Left renal pelvis (tissue), 4 donors: ENCODE measurements around the gene GOLGA7B. TPM values are rescaled to one million over a fixed set of nuclear protein-coding genes. Genes with fewer than 3 reads are reported as not detected.
A peak's percentile ranks its signal among the peaks of the same experiment; 100 is the strongest.

Experiments
- DNase-seq, 4 donors: peaks; one replicate each; pipeline ENCODE4 v3.0.0-alpha.2; 2013; ENCODE audit warnings: low read depth in 4 of 4, low spot score in 3 of 4
- polyA plus RNA-seq, 4 donors: library from polyadenylated mRNA; unstranded; fragments of 120-200 nt; gene quantifications; one replicate each; pipeline ENCODE4 v1.2.1, GENCODE V29; 2013; ENCODE audit not compliant: insufficient read length in 4 of 4

The GOLGA7B gene
- 1 to 10 TPM in 1 of 4 donors, under 1 TPM in 3; 0.15 to 1.2 (median 0.67) TPM for polyA plus RNA-seq

- DNase-seq, result peak; percentile 16 to 63 (median 57)
These were observed at the start of gene GOLGA7B for GRCh38 chr10:97849687-97850402. GOLGA7B (plus strand) TSS chr10:97849843; CDS start chr10:97850304, 461 bp downstream.

DNA sequence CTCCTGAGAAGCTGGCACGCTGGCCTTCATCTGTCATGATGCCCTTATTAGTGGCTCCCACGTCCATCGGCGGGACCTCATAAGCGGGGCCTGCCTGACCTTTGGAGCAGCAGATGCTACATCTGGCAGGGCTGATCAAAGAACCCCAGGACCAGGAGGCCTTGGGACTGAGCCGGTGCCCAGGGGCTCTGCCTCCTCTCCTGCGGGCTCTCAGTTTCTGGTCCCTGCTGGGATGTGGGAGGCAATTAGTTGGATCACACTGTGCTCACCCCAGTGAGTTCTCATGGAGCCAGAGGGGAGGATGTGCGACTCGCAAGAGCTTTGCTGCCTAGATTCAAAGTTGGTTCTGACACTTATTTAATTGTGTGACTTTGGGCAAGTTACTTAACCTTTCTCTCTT, 49.2 kb upstream of the GOLGA7B start:
- DNase-seq, result no peak

- DNase-seq, result no peak
These were observed 48.2 kb upstream of the GOLGA7B start for GRCh38 chr10:97801422-97801821.

GRCh38 chr10:97805096-97805884, 44.4 kb upstream of the GOLGA7B start:
- DNase-seq, result no peak

DNA sequence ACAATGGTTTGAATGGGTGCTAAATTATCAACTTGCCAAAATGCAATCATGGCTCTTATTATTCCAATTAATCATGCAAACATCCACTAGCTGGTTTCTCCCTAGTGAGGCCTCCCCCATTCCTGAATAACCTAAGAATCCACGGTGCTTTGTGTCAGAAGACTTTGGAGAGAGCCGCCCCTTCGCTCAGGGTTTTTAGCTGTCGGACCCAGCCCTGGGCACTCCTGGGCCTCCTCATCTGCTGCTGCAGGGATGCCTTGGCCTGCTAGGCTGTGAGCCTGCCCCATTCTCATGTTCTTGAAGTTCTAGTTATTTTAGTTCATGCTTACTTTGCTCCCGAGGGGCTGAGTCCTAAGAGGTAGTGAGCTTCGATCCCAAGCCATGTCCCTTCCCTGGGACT, 43.7 kb upstream of the GOLGA7B start:
- DNase-seq, result no peak

DNA sequence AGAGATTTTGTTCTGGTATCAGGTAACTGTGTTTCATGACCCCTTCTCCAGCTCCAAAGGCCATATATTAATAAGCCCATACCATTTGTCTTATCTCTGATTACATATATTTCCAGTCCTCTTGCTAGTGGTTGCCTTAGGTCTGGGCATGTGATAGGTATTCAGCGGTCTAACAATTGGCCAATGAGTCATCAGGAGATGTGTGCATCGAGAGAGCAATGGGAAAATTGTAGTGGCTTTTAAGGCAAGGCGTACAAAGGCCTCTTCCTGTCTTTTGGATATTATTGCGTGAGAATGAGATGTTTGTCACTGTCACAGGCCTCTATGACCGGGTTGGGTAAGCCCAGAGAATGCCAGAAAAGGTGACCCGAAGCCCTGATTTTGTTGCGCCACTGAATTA, 39.2 kb upstream of the GOLGA7B start:
- DNase-seq, result no peak

GRCh38 chr10:97811958-97812357, 37.7 kb upstream of the GOLGA7B start:
- no peak for DNase-seq

DNA sequence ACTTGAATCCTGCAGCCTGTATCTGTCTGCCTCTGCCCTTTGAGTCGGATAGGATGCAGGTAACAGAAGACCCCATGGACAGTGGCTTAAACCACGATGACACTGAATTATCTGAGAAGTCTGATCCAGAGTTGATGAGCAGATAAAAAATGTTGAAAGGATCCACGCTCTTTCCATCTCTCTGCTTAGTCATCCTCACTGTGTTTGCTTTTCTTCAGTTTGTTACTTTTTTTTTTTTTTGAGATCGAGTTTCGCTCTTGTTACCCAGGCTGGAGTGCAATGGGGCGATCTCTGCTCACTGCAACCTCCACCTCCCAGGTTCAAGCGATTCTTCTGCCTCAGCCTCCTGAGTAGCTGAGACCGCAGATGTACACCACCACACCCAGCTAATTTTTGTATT, 36.9 kb upstream of the GOLGA7B start:
- DNase-seq, result no peak

GRCh38 chr10:97813311-97813710, 36.3 kb upstream of the GOLGA7B start:
- DNase-seq, result no peak

DNA sequence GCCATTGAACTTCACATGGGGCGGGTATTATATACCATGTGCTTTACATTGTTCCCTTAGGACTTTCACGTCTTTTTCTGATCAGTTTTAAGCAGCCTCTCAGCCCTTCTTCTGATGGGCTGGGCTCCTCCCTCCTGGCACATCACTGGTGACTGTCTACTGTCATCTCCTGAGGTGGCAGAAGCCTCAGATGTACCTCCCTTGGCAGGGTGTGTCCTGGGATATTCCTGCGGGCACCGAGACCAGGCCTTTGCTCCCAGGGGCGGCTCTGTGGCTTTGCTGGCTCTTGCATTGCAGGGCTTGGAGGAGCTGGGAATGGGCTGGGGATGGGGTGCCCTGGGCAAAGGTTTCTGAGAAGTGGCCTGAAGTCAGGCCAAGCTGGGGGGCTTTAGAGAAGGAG, 34.6 kb upstream of the GOLGA7B start:
- no peak for DNase-seq

GRCh38 chr10:97816609-97817008, 33.0 kb upstream of the GOLGA7B start:
- no peak for DNase-seq

DNA sequence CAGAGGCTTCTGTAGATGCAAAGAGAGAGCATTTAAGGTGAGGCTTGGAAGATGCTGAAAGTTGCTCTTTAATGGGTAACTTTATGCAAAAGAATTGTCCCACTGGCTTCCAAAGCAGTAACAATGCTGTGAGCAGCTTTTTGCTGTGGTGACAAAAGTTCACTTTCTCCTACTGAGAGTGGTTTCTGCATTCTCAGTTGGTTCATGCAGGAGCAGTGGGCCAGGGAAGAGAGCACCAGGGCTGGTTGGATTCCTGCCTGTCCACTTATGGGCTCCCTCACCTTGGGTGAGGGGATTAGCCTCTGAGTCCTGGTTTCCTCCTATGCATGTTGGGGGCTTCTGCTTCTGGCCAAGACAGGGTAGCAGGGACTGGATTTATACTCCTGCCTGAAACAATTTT, 31.1 kb upstream of the GOLGA7B start:
- no peak for DNase-seq

DNA sequence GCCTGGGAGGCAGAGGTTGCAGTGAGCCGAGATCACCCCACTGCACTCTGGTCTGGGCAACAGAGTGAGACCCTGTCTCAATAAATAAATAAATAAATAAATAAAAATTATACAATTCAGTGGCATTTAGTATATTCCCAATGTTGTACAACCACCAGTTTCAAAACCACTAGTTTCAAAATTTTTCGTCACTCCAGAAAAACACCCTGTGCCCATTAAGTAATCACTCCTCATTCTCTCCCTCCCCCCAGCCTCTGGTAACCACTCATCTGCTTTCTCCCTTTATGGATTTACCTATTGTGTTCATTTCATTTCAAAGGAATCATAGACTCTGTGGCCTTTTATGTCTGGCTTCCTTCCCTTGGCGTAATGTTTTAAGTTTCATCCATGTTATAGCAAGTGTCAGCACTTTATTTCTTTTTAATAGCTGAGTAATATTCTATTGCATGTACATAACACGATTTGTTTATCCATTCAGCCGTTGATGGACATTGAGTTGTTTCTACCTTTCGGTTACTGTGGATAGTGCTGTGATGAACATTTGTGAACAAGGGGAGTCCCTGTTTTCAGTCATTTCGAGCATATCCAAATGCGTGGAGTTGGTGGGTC, 29.4 kb upstream of the GOLGA7B start:
- DNase-seq, result no peak

GRCh38 chr10:97821308-97822038, 28.2 kb upstream of the GOLGA7B start:
- DNase-seq, result no peak

DNA sequence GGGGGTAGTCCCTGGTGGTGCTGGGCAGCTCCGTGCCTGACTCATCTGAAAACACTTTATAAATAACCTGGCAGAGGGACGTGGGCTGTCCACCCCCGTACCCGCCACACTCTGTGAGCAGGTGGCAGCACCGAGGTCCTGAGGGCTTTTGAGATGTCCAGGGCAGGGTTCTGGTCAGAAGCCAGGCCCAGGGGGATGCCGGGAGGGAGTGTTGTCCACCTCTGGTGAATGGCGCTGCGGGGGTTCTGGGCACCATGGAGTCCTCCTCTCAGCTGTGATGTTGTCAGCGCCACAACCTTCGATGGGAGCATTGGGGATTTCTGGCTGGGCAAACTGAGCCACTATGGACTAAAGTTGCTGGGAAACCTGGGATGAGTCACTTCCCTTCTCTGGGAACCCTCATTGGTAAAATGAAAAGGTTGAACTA, 27.4 kb upstream of the GOLGA7B start:
- DNase-seq, result no peak

DNA sequence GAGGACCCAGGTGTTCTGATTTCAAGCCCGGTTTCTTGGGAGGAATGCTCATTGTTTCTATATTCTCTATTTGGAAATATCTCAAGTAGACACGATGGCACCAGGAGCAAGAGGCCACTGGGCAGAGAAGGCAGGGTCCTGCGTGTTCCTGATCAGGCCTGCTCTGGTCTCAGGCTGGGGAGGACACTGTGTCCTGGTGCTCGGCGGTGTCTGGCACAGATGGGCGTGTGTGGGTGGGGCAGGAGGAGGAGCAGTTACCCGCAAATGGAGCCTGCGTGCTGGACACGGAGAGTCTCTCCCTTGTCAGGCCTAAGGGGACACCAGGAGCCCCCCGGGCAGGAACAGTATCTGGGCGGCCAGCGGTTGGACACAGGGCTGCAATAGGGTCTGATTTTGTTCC, 25.9 kb upstream of the GOLGA7B start:
- no peak for DNase-seq

GRCh38 chr10:97825020-97825760, 24.5 kb upstream of the GOLGA7B start:
- DNase-seq, result no peak

DNA sequence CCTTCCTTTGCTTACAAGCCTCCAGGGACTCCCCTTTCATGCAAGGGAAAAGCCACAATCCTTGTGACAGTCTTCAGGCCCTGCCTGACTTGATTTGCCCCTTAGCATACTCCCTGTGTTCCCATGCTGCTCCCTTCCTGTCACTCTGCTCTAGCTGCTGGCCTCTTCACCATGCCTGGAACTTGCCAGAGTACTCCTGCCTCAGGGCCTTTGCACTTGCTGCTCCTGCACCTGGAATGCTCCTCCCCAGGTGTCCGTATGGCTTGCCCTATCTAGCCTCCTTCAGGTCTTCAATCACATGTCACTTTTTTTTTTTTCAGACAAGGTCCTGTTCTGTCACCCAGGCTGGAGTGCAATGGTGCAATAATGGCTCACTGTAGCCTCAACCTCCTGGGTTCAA, 22.8 kb upstream of the GOLGA7B start:
- no peak for DNase-seq

- DNase-seq, result no peak
These were observed 21.8 kb upstream of the GOLGA7B start for GRCh38 chr10:97827702-97828291.

GRCh38 chr10:97828721-97829120, 20.9 kb upstream of the GOLGA7B start:
- no peak for DNase-seq
